ENCODE data around the gene ASB1.

ASB1 gene

GRCh38 chr2:238446371-238446770, 19.6 kb downstream of the ASB1 start:
- FAIRE-seq = no peak

GRCh38 chr2:238448031-238448955, 21.6 kb downstream of the ASB1 start:
- FAIRE-seq = no peak

- no peak for FAIRE-seq
Observed at GRCh38 chr2:238449241-238449640, 22.5 kb downstream of the ASB1 start.

- no peak for FAIRE-seq
Observed at GRCh38 chr2:238449909-238450417, 23.2 kb downstream of the ASB1 start.

GRCh38 chr2:238450440-238450861, 23.7 kb downstream of the ASB1 start:
- FAIRE-seq = no peak

- FAIRE-seq = no peak
Observed at GRCh38 chr2:238453842-238454241, 27.1 kb downstream of the ASB1 start.

GRCh38 chr2:238456449-238456848, 29.7 kb downstream of the ASB1 start:
- no peak for FAIRE-seq

- FAIRE-seq = no peak
Observed at GRCh38 chr2:238456970-238457926, 30.5 kb downstream of the ASB1 start.

GRCh38 chr2:238457927-238458324, 31.2 kb downstream of the ASB1 start:
- FAIRE-seq = no peak

GRCh38 chr2:238458651-238459050, 31.9 kb downstream of the ASB1 start:
- no peak for FAIRE-seq

GRCh38 chr2:238459081-238459629, 32.4 kb downstream of the ASB1 start:
- no peak for FAIRE-seq

- FAIRE-seq = no peak
Observed at GRCh38 chr2:238461051-238461450, 34.3 kb downstream of the ASB1 start.

- no peak for FAIRE-seq
Observed at GRCh38 chr2:238461491-238461890, 34.8 kb downstream of the ASB1 start.

- no peak for FAIRE-seq
Observed at GRCh38 chr2:238461916-238462315, 35.2 kb downstream of the ASB1 start.

GRCh38 chr2:238462782-238463396, 36.2 kb downstream of the ASB1 start:
- FAIRE-seq = peak; percentile 95

GRCh38 chr2:238464389-238464788, 37.7 kb downstream of the ASB1 start:
- no peak for FAIRE-seq

GRCh38 chr2:238465487-238466242, 38.9 kb downstream of the ASB1 start:
- no peak for FAIRE-seq

- FAIRE-seq = no peak
Observed at GRCh38 chr2:238466243-238466756, 39.6 kb downstream of the ASB1 start.

- no peak for FAIRE-seq
Observed at GRCh38 chr2:238467062-238467461, 40.3 kb downstream of the ASB1 start.

- no peak for FAIRE-seq
Observed at GRCh38 chr2:238467792-238468191, 41.1 kb downstream of the ASB1 start.

- peak; percentile 62 for FAIRE-seq
Observed at GRCh38 chr2:238469155-238469554, 42.4 kb downstream of the ASB1 start.

- FAIRE-seq = no peak
Observed at GRCh38 chr2:238473014-238473413, 46.3 kb downstream of the ASB1 start.

Data from TTC549 (cell line).